Neural cell (in vitro differentiated cells): ENCODE results near the gene APBB2. TPM values are rescaled to one million over a fixed set of nuclear protein-coding genes. Genes with fewer than 3 reads are reported as not detected.

Source experiments
- H2AFZ ChIP-seq: fragments of 200-600, 300-800 bp; sonication (generic), shearing (Covaris generic); 2 replicates; pipeline ENCODE4 v1.6.0; 2014; ENCODE audit warnings: low read depth, mild to moderate bottlenecking, antibody characterized with exemption, low read length, moderate library complexity
- H3F3A ChIP-seq: fragments of 200-600 bp; shearing (Covaris generic); 2 replicates; pipeline ENCODE4 v1.6.1; 2016; ENCODE audit warnings: mild to moderate bottlenecking, moderate library complexity, mixed read lengths, antibody characterized with exemption, low read length; ENCODE audit not compliant: insufficient read depth, poor library complexity, severe bottlenecking
- H3K27ac ChIP-seq: fragments of 200-600, 300-800 bp; sonication (generic), shearing (Covaris generic); 2 replicates; pipeline ENCODE4 v1.5.1; 2014; ENCODE audit warnings: mild to moderate bottlenecking, low read length, moderate library complexity
- H3K27me3 ChIP-seq: fragments of 300-800, 200-600 bp; sonication (generic), shearing (Covaris generic); 2 replicates; pipeline ENCODE4 v1.6.0; 2014; ENCODE audit warnings: mild to moderate bottlenecking, low read depth, low read length, moderate library complexity; ENCODE audit not compliant: insufficient read depth
- H3K36me3 ChIP-seq: fragments of 300-800, 200-600 bp; sonication (generic), shearing (Covaris generic); 2 replicates; pipeline ENCODE4 v1.5.1; 2014; ENCODE audit warnings: mild to moderate bottlenecking, antibody characterized with exemption, low read length, moderate library complexity; ENCODE audit not compliant: insufficient read depth
- H3K4me2 ChIP-seq: fragments of 300-800, 200-600 bp; sonication (generic), shearing (Covaris generic); 2 replicates; pipeline ENCODE4 v1.6.0; 2014; ENCODE audit warnings: mild to moderate bottlenecking, low read length
- H3K4me3 ChIP-seq: fragments of 300-800, 200-600 bp; sonication (generic), shearing (Covaris generic); 2 replicates; pipeline ENCODE4 v1.5.1; 2014; ENCODE audit warnings: mild to moderate bottlenecking, low read length, moderate library complexity
- H3K79me2 ChIP-seq: fragments of 200-600 bp; shearing (Covaris generic); replicated peaks from 2 replicates; pipeline ENCODE4 v1.6.0; 2014; ENCODE audit warnings: mild to moderate bottlenecking, low read length, moderate library complexity; ENCODE audit not compliant: insufficient read depth
- H3K9ac ChIP-seq: fragments of 300-800, 200-600 bp; sonication (generic), shearing (Covaris generic); 2 replicates; pipeline ENCODE4 v1.6.1; 2016; ENCODE audit warnings: mild to moderate bottlenecking, low read length, mixed read lengths
- H3K9me2 ChIP-seq: fragments of 200-600 bp; shearing (Covaris generic); 2 replicates; pipeline ENCODE4 v1.6.1; 2016; ENCODE audit warnings: mild to moderate bottlenecking, low read length, mixed read lengths; ENCODE audit not compliant: insufficient read depth
- H3K9me3 ChIP-seq: fragments of 200-600, 300-800 bp; sonication (generic), shearing (Covaris generic); 2 replicates; pipeline ENCODE4 v1.6.1; 2016; ENCODE audit warnings: mild to moderate bottlenecking, mixed run types, low read length, moderate library complexity, mixed read lengths
- H4K20me1 ChIP-seq: fragments of 200-600 bp; shearing (Covaris generic); 2 replicates; pipeline ENCODE4 v1.6.1; 2016; ENCODE audit warnings: mild to moderate bottlenecking, mixed run types; ENCODE audit not compliant: insufficient read depth
- EP300 ChIP-seq: fragments of 450-650 bp; conservative IDR thresholded peaks from 2 replicates; pipeline ENCODE4 v1.6.1; 2014; ENCODE audit warnings: antibody characterized with exemption, mild to moderate bottlenecking, moderate library complexity; ENCODE audit not compliant: poor library complexity, severe bottlenecking
- EZH2 ChIP-seq: fragments of 200-600, 300-800 bp; shearing (Covaris generic), sonication (generic); IDR thresholded peaks from 2 replicates; pipeline ENCODE4 v1.6.1; 2014; ENCODE audit warnings: antibody characterized with exemption, low read length, borderline replicate concordance, mild to moderate bottlenecking; ENCODE audit not compliant: insufficient read depth, poor library complexity, severe bottlenecking
- MXI1 ChIP-seq: fragments of 450-650 bp; conservative IDR thresholded peaks from 2 replicates; pipeline ENCODE4 v1.6.1; 2014; ENCODE audit warnings: antibody characterized with exemption, mild to moderate bottlenecking; ENCODE audit not compliant: poor library complexity, severe bottlenecking
- POLR2AphosphoS5 ChIP-seq: IDR thresholded peaks from 2 replicates; pipeline ENCODE4 v1.6.1; 2012
- RAD21 ChIP-seq: fragments of 450-650 bp; conservative IDR thresholded peaks from 2 replicates; pipeline ENCODE4 v1.6.1; 2014; ENCODE audit warnings: antibody characterized with exemption, mild to moderate bottlenecking, moderate library complexity
- REST ChIP-seq: IDR thresholded peaks from 2 replicates; pipeline ENCODE4 v1.6.1; 2012; ENCODE audit warnings: borderline replicate concordance
- SMC3 ChIP-seq: fragments of 450-650 bp; conservative IDR thresholded peaks from 2 replicates; pipeline ENCODE4 v1.6.1; 2014; ENCODE audit warnings: antibody characterized with exemption, mild to moderate bottlenecking, moderate library complexity; ENCODE audit not compliant: poor library complexity
- TAF1 ChIP-seq: IDR thresholded peaks from 2 replicates; pipeline ENCODE4 v1.6.1; 2012; ENCODE audit warnings: low read depth
- polyA plus RNA-seq: library from polyadenylated mRNA; depleted of rRNA; stranded (reverse); fragments of >200 nt; gene quantifications from 2 replicates; pipeline ENCODE4 v1.2.3, GENCODE V29; 2014
- TF ChIP-seq, protein P1 (sequence below): fragments of 450-650 bp; IDR thresholded peaks from 2 replicates; pipeline ENCODE4 v1.5.1; 2014; ENCODE audit warnings: antibody characterized with exemption, mild to moderate bottlenecking, moderate library complexity; ENCODE audit not compliant: poor library complexity, severe bottlenecking

Gene APBB2
- polyA plus RNA-seq, 1 donor from 2014 or later, result 41.9 TPM

DNA sequence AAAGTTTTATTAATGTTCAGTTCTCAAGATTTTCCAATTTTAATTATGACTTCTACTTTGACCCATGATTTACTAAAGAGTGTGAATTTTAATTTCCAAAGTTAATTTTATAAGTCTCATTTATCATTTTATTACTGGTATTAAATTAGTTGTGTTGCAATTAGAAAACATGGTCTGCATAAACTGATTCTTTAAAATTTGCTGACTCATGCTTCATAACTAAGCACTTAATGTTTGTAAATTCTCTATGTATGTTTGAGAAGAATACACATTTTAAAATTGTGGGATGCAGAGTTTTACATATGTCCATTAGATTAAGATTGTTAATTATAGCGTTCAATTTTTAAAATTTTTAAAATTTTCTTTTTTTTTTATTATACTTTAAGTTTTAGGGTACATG lies 22.2 kb upstream of the APBB2 start:
- no peaks in the 10 kb centered on the region for H4K20me1 ChIP-seq
- H3F3A ChIP-seq, result no peaks in the 10 kb centered on the region
- H3K4me3 ChIP-seq, result no peak overlapping the region
- H3K27ac ChIP-seq, result no peak overlapping the region
- no peaks in the 10 kb centered on the region for H3K36me3 ChIP-seq
- no peak overlapping the region for H3K4me2 ChIP-seq
- H3K9ac ChIP-seq, result no peak overlapping the region
- no peaks in the 10 kb centered on the region for H3K9me3 ChIP-seq
- no peaks in the 10 kb centered on the region for H3K9me2 ChIP-seq
- H3K79me2 ChIP-seq, result no peaks in the 10 kb centered on the region
- no peak overlapping the region for H2AFZ ChIP-seq
- no peak for TF ChIP-seq SMC3
- H3K27me3 ChIP-seq, result no peaks in the 10 kb centered on the region

- no peaks in the 10 kb centered on the region for H3K36me3 ChIP-seq
- H3K9ac ChIP-seq, result no peak overlapping the region
- no peaks in the 10 kb centered on the region for H3K79me2 ChIP-seq
- TF ChIP-seq EP300, result no peak
- no peak for TF ChIP-seq TAF1
- TF ChIP-seq, protein P1, sequence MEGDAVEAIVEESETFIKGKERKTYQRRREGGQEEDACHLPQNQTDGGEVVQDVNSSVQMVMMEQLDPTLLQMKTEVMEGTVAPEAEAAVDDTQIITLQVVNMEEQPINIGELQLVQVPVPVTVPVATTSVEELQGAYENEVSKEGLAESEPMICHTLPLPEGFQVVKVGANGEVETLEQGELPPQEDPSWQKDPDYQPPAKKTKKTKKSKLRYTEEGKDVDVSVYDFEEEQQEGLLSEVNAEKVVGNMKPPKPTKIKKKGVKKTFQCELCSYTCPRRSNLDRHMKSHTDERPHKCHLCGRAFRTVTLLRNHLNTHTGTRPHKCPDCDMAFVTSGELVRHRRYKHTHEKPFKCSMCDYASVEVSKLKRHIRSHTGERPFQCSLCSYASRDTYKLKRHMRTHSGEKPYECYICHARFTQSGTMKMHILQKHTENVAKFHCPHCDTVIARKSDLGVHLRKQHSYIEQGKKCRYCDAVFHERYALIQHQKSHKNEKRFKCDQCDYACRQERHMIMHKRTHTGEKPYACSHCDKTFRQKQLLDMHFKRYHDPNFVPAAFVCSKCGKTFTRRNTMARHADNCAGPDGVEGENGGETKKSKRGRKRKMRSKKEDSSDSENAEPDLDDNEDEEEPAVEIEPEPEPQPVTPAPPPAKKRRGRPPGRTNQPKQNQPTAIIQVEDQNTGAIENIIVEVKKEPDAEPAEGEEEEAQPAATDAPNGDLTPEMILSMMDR, result no peak
- TF ChIP-seq MXI1, result no peak
- TF ChIP-seq SMC3, result no peak
- TF ChIP-seq EZH2, result no peak
- no peak for TF ChIP-seq POLR2AphosphoS5
- TF ChIP-seq RAD21, result no peak
- no peak for TF ChIP-seq REST
- no peak overlapping the region for H3K4me3 ChIP-seq
- no peaks in the 10 kb centered on the region for H3K9me3 ChIP-seq
- no peaks in the 10 kb centered on the region for H3K27me3 ChIP-seq
- no peak overlapping the region for H3K27ac ChIP-seq
- H3K4me2 ChIP-seq, result no peak overlapping the region
- no peaks in the 10 kb centered on the region for H3F3A ChIP-seq
- no peak overlapping the region for H2AFZ ChIP-seq
- no peaks in the 10 kb centered on the region for H4K20me1 ChIP-seq
- no peaks in the 10 kb centered on the region for H3K9me2 ChIP-seq
These were observed 21.7 kb upstream of the APBB2 start for GRCh38 chr4:41236032-41236431.

DNA sequence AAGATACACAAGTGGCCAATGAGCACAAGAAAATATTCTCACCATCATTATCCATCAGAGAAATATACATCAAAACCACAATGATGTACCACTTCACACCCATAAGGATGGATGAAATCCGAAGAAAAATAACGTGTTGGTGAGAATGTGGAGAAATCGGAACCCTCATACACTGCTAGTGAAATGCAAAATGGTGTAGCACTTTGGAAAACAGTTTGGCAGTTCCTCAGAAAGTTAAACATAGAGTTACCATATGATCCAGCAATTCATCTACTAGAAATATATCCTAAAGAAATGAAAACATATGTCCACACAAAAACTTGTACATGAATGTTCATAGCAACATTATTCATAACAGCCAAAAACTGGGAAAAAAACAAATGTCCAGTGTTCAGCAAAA lies 18.5 kb upstream of the APBB2 start:
- no peak overlapping the region for H2AFZ ChIP-seq
- H3K4me3 ChIP-seq, result no peak overlapping the region
- no peaks in the 10 kb centered on the region for H3K79me2 ChIP-seq
- H3K9me3 ChIP-seq, result no peaks in the 10 kb centered on the region
- H4K20me1 ChIP-seq, result no peaks in the 10 kb centered on the region
- no peaks in the 10 kb centered on the region for H3K36me3 ChIP-seq
- no peaks in the 10 kb centered on the region for H3K27me3 ChIP-seq
- H3K27ac ChIP-seq, result no peak overlapping the region
- TF ChIP-seq, protein P1, result no peak
- TF ChIP-seq SMC3 (no peak), EP300 (no peak), MXI1 (no peak), TAF1 (no peak)
- H3K9ac ChIP-seq, result no peak overlapping the region
- H3F3A ChIP-seq, result no peaks in the 10 kb centered on the region
- no peak overlapping the region for H3K4me2 ChIP-seq
- H3K9me2 ChIP-seq, result no peaks in the 10 kb centered on the region
